ENCODE data around the gene TK2. TPM values are rescaled to one million over a fixed set of nuclear protein-coding genes. Genes with fewer than 3 reads are reported as not detected.

TK2 gene
- total RNA-seq, 1 donor from 2014 or later = 44.2 TPM

- DNase-seq (ENCODE audit: low spot score) (no peak), ATAC-seq (no peak)
- intact Hi-C loops (cut with DNase I) = no loop called here
Measured at GRCh38 chr16:66551788-66552285, 1.9 kb upstream of the TK2 start.

DNA sequence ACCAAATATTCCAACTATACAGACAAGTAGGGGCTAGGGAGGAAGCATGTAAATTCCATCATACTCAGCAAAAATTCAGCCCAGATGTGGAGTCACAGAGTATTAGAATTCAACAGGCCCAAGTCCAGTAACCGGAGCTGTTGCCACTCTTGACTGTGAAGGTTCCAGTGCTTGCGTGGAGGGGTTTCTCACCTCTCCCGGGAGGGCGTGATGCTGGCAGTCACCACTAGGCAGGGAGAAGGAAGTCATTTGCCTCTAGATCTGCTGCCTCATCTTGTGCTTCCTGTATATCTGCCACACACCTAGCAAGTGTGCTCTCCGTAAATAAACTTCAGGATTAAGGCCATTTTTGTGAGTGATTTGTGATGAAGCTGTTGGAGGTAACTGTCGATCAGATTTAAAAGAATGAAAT lies 1.4 kb upstream of the TK2 start:
- intact Hi-C loops (cut with DNase I) = no loop called here
- ATAC-seq = peak; percentile 5
- no peak for DNase-seq (ENCODE audit: low spot score)

GRCh38 chr16:66548868-66549267 lies 1.1 kb downstream of the TK2 start:
- intact Hi-C loops (cut with DNase I) = no loop called here
- no peak for ATAC-seq
- no peak for DNase-seq (ENCODE audit: low spot score)

DNA sequence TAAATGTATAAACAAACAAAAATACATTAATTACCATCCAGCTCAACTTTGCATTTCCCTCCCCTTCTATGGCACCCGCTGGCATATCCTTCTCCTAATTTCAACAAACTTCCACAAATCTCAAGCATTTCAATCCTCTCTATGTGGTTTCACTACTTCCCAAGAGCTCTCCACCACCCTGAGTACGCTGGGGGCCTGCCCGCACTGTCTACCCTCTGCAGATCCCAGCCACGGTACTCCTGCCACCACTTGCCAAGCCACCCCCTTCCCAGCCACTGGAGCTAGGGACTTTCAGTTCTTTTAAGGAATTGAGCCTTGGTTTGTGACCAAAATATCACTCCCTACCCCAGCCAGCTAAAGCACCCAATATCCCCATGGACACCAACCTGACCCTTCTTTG lies 1.9 kb downstream of the TK2 start:
- intact Hi-C loops (cut with DNase I) = no loop called here
- ATAC-seq (no peak), DNase-seq (ENCODE audit: low spot score) (no peak)

DNA sequence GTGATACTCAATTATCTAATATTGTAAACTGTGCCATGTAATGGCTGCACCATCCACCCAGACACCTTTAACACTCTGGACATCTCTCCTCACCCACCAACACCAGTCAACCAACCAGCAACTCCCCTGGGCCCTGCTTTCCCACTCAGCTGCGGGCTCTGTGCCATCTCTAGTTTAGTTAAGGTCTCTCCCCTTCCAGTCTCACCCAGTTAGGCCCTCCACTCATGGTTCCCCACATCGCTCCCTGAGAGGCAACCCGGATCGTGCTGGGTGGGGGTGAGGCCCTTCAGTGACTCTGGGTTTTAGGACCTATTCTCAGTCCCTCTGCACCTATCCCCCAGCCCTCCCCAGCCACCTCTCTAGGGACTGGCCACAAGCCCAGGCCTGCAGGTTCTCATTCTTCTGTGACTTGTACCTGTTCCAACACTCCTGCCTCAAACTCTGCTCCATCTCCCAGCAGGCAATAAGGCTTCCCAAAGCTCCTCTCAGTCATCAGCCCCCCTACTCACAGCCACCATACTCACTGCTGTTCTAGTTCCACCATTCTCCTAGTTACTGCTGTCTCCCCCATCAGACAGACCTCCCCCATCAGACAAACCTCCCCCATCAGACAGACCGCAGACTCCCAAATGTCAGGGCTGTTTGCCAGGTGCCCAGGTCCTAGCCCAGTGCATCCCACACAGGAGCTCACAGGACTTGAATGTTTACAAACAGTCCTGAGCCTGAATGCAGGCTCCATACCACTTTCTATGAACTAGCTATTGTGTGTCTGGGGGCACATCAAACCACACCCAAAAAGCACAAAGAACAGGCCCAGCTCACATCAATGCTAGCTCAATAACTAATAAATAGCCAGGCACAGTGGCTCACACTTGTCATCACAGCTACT lies 2.6 kb downstream of the TK2 start:
- ATAC-seq (no peak), DNase-seq (ENCODE audit: low spot score) (no peak)
- intact Hi-C loops (cut with DNase I) = no loop called here

DNA sequence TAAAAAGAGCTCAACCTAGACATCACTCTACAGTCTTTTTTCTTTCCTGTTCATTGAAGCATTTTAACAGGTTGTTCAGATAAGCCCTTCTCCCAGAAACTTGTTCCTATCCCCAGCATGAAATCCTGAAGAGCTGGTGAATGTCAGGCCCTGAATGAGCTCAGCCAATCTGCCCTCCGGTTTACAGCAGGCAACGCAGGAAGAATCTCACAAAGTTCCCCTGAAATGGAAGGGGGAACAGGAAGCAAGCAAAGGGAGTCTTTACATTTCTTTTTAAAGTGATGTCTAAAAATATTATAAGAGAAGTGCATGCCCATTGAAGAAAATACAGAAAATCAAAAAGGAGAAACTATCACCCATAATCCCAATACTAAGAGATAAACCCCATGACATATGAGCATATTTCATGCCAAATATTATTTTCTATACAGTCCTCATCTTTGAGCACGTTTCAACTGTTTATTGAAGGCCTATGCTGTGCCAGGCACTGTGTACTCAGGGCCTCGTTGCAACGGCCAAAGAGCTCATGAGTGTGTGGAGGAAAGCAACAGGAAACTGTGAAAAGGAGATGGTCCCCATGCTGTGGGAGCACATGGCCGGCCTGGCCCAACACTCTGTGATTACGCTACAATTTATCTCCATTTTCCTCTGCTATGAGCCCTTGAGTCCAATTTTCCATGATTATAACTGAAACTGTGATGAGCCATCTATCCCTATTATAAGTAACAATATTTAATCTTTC lies 5.7 kb downstream of the TK2 start:
- intact Hi-C loops (cut with DNase I) = no loop called here
- no peak for ATAC-seq

DNA sequence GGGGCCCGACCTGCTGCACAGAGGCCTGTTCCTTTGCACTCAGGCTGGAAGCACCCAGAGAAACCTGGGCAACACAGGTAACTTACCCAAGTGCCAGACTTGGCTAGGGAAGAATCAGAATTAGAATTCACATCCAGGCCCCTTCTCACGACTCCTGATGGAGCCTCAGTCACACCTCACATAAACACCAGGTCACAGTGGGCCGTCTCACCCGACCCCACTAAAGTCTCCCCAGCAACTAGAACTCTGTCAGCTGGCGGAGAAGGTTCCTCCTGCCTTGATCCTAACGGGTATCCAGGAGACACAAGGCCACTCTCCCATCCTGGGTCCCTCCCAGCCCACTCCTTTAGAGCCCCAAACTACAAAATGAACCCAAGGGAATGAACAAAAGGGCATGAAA lies 6.4 kb downstream of the TK2 start:
- intact Hi-C loops (cut with DNase I) = no loop called here
- no peak for DNase-seq (ENCODE audit: low spot score)
- ATAC-seq = no peak

More for the DNA sequence above, 5.7 kb downstream of the TK2 start:
- no peak for DNase-seq (ENCODE audit: low spot score)

DNA sequence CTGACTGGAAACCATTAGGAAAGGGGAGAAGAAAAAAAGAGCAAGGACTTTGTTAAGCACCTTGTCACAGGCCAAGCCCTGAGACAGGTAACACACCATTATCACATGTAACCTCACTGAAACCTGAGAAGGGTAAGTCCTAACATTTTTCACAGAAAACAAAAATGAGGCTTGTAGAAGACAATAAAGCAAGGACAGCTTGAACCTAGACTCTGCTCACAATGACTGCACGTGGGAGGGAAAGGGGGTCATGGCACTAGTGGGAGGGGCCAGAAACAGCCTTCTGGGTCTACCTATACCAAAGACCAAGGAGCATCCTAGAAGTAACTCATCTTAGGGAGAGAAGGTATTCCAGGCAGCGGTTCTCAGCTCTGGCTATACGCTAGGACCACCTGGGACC lies 7.5 kb downstream of the TK2 start:
- DNase-seq (ENCODE audit: low spot score) (no peak), ATAC-seq (no peak)
- intact Hi-C loops (cut with DNase I) = no loop called here

GRCh38 chr16:66541388-66542355 lies 8.2 kb downstream of the TK2 start:
- no peak for DNase-seq (ENCODE audit: low spot score)
- no peak for ATAC-seq

GRCh38 chr16:66539623-66540469 lies 10.1 kb downstream of the TK2 start:
- no peak for ATAC-seq
- intact Hi-C loops (cut with DNase I) = no loop called here
- no peak for DNase-seq (ENCODE audit: low spot score)

More at GRCh38 chr16:66541388-66542355, 8.2 kb downstream of the TK2 start:
- intact Hi-C loops (cut with DNase I) = no loop called here

DNA sequence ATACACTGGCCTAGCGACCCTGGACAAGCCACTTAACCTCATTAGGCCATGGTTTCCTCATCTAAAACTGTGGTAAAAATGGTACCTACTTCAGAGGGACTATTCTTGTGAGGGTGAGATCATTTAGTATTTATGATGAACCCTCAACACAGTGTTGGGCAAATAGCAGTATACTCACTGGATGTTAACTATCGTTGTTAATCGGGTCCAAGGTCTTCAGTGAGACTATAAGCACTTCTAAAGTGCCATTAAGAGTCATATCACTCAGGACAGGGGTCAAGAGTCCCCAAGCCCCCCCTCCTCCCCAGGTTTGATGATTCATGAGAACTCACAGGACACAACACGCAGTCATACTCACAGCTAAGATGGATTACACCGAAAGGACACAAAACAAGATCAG lies 11.0 kb downstream of the TK2 start:
- ATAC-seq = no peak
- intact Hi-C loops (cut with DNase I) = no loop called here

GRCh38 chr16:66537236-66537635 lies 12.7 kb downstream of the TK2 start:
- intact Hi-C loops (cut with DNase I) = no loop called here
- ATAC-seq (no peak), DNase-seq (ENCODE audit: low spot score) (no peak)

More for the DNA sequence above, 11.0 kb downstream of the TK2 start:
- no peak for DNase-seq (ENCODE audit: low spot score)

DNA sequence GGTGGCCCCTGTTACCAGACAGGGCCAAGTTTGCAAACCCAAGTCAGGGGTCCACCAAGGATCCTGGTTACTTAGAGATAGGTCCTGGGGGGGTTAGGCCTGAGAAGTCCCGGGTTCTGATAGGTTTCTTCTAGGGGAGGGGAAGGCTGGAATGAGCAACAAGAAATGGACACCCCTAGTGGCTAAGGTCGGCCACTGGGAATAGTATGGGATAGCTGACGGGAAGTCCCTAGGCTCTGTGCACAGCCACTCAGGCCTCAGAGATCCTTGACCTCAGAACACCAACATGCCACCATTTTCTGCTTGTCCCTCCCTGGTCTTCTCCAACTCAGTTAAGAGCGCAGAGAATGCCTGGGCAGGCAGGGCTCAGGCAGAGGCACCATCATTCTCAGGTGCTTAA lies 13.4 kb downstream of the TK2 start:
- DNase-seq (ENCODE audit: low spot score) = no peak

DNA sequence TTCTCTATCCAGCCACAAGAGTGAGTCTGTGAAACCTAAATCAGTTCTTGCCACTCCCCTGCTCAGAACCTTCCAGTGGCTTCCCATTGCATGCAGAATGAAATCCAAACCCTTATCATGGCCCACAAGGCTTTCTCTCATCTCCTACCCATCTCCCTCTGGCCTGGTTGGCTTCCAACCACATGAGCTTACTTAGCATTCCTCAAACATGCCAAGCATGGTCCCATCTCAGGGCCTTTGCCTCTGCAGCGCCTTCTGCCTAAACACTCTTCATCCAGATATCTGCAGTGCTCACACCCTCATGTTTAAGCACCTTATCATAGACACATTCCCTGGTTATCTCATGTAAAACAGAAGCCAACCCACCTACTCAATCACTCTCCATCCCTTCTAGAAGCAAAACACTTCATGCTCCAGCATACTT lies 15.5 kb downstream of the TK2 start:
- ATAC-seq = peak; percentile 50
- intact Hi-C loops (cut with DNase I) = no loop called here
- DNase-seq (ENCODE audit: low spot score) = no peak

More for the DNA sequence above, 13.4 kb downstream of the TK2 start:
- no peak for ATAC-seq
- intact Hi-C loops (cut with DNase I) = no loop called here

DNA sequence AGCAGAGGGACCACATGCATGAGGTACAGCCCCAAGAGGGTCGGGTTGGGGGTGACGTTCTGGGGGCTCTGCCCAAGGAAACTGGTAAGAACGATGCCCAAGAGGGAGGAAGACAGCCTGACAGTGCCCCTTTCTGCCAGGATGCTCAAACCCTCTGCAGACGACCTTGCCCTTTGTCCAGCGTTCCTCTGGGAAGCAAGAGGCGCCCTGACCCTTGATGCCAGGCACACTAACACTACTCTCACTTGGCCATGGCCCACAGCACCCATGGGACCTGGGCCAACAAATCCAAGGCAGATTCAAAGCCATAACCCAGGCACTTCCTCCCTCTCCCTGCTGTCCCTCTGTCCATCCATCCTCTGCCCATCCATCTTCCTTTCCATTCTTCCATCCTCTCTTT lies 20.4 kb downstream of the TK2 start:
- intact Hi-C loops (cut with DNase I) = no loop called here
- DNase-seq (ENCODE audit: low spot score) = no peak
- no peak for ATAC-seq

DNA sequence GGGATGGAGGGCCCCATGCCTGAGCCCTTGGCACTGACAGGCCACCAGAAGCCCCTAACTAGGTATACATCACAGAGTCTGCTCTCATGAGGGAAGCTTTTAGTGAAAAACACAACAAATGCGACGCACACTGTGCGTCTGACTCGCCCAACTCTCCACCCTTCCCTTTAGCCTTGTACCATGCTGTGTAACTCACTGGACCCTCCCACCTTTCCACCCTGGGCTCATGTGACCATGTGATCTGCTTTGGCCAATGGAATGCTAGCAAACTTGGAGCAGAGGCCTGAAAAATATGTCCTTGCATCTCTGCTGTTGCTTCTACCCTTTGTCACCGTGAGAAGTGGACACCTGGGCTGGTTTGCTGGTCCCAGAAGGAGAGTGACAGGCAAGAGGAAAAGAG lies 21.6 kb downstream of the TK2 start:
- DNase-seq (ENCODE audit: low spot score) (no peak), ATAC-seq (no peak)
- intact Hi-C loops (cut with DNase I) = no loop called here

- no peak for ATAC-seq
- no peak for DNase-seq (ENCODE audit: low spot score)
- intact Hi-C loops (cut with DNase I) = no loop called here
Measured at GRCh38 chr16:66525396-66526180, 24.3 kb downstream of the TK2 start.

All from sciatic nerve (tissue), 2 donors.